Neural cell (in vitro differentiated cells): ENCODE data around the gene TBX20.

ENCODE experiments used
- CTCF ChIP-seq: fragments of 450-650 bp; IDR thresholded peaks from 2 replicates; pipeline ENCODE4 v1.5.1; 2014; ENCODE audit warnings: antibody characterized with exemption, mild to moderate bottlenecking, moderate library complexity; ENCODE audit not compliant: poor library complexity, severe bottlenecking
- EP300 ChIP-seq: fragments of 450-650 bp; conservative IDR thresholded peaks from 2 replicates; pipeline ENCODE4 v1.6.1; 2014; ENCODE audit warnings: antibody characterized with exemption, mild to moderate bottlenecking, moderate library complexity; ENCODE audit not compliant: poor library complexity, severe bottlenecking
- EZH2 ChIP-seq: fragments of 200-600, 300-800 bp; shearing (Covaris generic), sonication (generic); IDR thresholded peaks from 2 replicates; pipeline ENCODE4 v1.6.1; 2014; ENCODE audit warnings: antibody characterized with exemption, low read length, borderline replicate concordance, mild to moderate bottlenecking; ENCODE audit not compliant: insufficient read depth, poor library complexity, severe bottlenecking
- MXI1 ChIP-seq: fragments of 450-650 bp; conservative IDR thresholded peaks from 2 replicates; pipeline ENCODE4 v1.6.1; 2014; ENCODE audit warnings: antibody characterized with exemption, mild to moderate bottlenecking; ENCODE audit not compliant: poor library complexity, severe bottlenecking
- POLR2AphosphoS5 ChIP-seq: IDR thresholded peaks from 2 replicates; pipeline ENCODE4 v1.6.1; 2012
- RAD21 ChIP-seq: fragments of 450-650 bp; conservative IDR thresholded peaks from 2 replicates; pipeline ENCODE4 v1.6.1; 2014; ENCODE audit warnings: antibody characterized with exemption, mild to moderate bottlenecking, moderate library complexity
- SMC3 ChIP-seq: fragments of 450-650 bp; conservative IDR thresholded peaks from 2 replicates; pipeline ENCODE4 v1.6.1; 2014; ENCODE audit warnings: antibody characterized with exemption, mild to moderate bottlenecking, moderate library complexity; ENCODE audit not compliant: poor library complexity

DNA sequence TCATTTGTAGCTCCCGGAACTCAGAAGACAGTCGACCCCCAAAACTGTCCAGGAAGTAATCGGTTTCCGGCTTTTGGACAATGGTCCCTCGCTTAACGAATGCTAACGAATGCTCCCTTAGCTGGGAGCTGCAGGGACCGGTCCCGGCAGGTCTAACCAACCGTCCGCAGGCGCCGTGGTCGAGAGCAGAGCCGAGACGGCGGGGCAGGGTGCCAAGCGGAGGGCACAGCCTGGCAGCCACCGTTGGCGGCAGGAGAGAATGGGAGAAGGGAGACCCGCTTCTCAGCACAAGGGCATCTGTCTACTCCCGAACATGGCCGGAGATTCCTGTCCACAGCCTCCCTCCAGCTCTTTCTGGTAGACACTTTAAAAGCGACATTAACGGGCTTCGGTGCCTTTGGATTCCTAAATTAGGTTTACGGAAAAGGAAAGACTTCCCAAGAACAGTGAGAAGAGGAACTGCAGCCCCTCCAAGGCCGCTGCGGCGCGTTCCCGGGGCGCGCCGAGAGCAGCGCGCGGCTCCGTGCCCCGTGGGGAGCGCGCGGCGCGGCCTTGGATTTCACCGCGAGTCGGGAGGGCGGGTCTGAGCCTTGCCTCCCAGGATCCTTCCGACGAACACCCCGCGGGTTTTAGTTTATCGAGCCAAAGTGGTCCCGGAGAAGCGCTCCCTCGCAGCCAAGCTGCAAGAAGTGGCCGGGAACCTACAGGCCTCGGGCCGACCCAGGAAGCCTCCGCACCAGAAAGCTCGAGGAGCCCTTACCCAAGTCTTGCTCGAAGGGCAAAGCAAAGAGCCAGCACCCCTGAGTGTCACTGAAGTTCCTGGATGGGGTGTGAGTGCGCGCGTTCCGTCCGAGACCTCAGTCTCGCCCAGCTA lies 3.6 kb upstream of the TBX20 start:
- TF ChIP-seq CTCF (no peak), EZH2 (peak; percentile 98), SMC3 (no peak), RAD21 (no peak), EP300 (no peak), POLR2AphosphoS5 (peak; percentile 88), MXI1 (no peak)
